Lung (tissue), 12 donors: ENCODE results near the gene ADAMTS6. TPM values are rescaled to one million over a fixed set of nuclear protein-coding genes. Genes with fewer than 3 reads are reported as not detected.

Experiments used
- ATAC-seq: fragments of 200-7000 bp; cut with Tn5 transposase; one replicate; pipeline ENCODE4 v1.9.1; 2020; ENCODE audit warnings: moderate number of reproducible peaks; ENCODE audit not compliant: insufficient read depth, low FRiP score
- DNase-seq, 3 donors: peaks; one replicate each; pipeline ENCODE4 v3.0.0-alpha.2; 2013 to 2017
- H3K27ac ChIP-seq, 2 donors: one replicate each; pipeline ENCODE4 v1.5.1; 2013; ENCODE audit warnings: mild to moderate bottlenecking in 2 of 2, moderate library complexity in 2 of 2, control low read depth in 1 of 2, inconsistent platforms in 1 of 2, low read depth in 1 of 2, low read length in 1 of 2
- H3K27me3 ChIP-seq, 3 donors: one replicate each; pipeline ENCODE4 v1.5.1; 2013; ENCODE audit warnings: low read length in 2 of 3; ENCODE audit not compliant: control insufficient read depth in 3 of 3, insufficient read depth in 3 of 3
- H3K36me3 ChIP-seq, 4 donors: one replicate each; pipeline ENCODE4 v1.5.1; 2013; ENCODE audit warnings: low read length in 4 of 4, mild to moderate bottlenecking in 1 of 4, moderate library complexity in 1 of 4; ENCODE audit not compliant: control insufficient read depth in 4 of 4, insufficient read depth in 4 of 4
- H3K4me1 ChIP-seq, 5 donors: one replicate each; pipeline ENCODE4 v1.5.1; 2013; ENCODE audit warnings: low read length in 5 of 5, mild to moderate bottlenecking in 2 of 5, moderate library complexity in 1 of 5; ENCODE audit not compliant: control insufficient read depth in 5 of 5, insufficient read depth in 5 of 5
- H3K4me3 ChIP-seq: one replicate; pipeline ENCODE4 v1.5.1; 2013; ENCODE audit warnings: mild to moderate bottlenecking, control low read depth, moderate library complexity
- H3K9ac ChIP-seq, 2 donors: one replicate each; pipeline ENCODE4 v1.5.1; 2013; ENCODE audit warnings: low read length in 2 of 2, control low read depth in 1 of 2; ENCODE audit not compliant: insufficient read depth in 1 of 2
- H3K9me3 ChIP-seq, 4 donors: one replicate each; pipeline ENCODE4 v1.5.1; 2013; ENCODE audit warnings: low read length in 3 of 4, mild to moderate bottlenecking in 1 of 4, moderate library complexity in 1 of 4; ENCODE audit not compliant: control insufficient read depth in 4 of 4, insufficient read depth in 3 of 4
- CTCF ChIP-seq: IDR thresholded peaks from 2 replicates; pipeline ENCODE4 v1.5.1; 2012; ENCODE audit warnings: mild to moderate bottlenecking; ENCODE audit errors: control extremely low read depth, extremely low read depth
- WGBS, 2 donors: extraction: QIAGEN DNeasy Blood & Tissue Kit; methylation state at CpG; one replicate each; pipeline ENCODE4 v1.1.7; 2013; 5-methylcytosine and 5-hydroxymethylcytosine counted together
- polyA plus RNA-seq, 2 donors: library from polyadenylated mRNA; stranded (reverse); fragments of 200-250 nt; gene quantifications; one replicate each; pipeline ENCODE4 v1.2.1, GENCODE V29; 2013
- total RNA-seq, 2 donors: library from RNA; depleted of rRNA in 1 of 2; stranded (reverse); fragments of >200 nt in 1 of 2; gene quantifications; one replicate each; pipeline ENCODE4 v1.2.1, GENCODE V29; 2014 to 2021
- donor health status: control.
- donor health status: control.
- donor health status: Bipolar disorder and iron deficiency.
- donor health status: healthy.
- donor health status: DM: yes; HTN: yes; CAD: no.

ADAMTS6 gene
- total and polyA plus RNA-seq, 4 donors, result 0.19 to 16.8 (median 3.3) TPM

DNA sequence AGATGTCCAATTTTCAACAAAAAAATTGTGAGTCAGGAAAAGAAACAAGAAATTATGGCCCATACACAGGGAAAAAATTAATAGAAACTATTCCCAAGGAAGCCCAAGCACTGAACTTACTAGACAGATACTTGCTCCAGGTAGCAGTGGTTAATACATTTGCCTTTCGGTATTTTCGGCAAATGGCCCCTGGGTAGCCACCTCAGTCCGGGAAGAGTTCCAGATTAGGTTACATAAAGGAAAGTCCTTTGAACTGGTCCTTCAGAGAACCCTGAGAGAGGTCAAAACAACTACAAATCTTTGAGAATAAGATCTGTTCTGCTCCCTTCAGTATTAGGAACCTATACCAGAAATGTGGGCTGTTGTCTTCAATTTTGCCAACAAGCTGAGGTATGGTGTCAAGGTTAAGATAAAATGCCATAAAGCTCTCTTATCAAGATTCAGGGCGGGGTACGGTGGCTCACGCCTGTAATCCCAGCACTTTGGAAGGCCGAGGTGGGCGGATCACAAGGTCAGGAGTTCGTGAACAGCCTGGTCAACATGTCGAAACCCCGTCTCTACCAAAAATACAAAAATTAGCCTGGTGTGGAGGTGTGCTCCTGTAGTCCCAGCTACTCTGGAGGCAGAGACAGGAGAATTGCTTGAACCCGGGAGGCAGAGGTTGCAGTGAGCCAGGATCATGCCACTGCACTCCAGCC lies 369.6 kb downstream of the ADAMTS6 start:
- DNase-seq, result no peak
- WGBS, 2 donors, result 95% methylated on average over 12 of the region's 12 CpGs
- no peaks in the 10 kb centered on the region for H3K27me3 ChIP-seq
- no peak for TF ChIP-seq CTCF
- H3K4me3 ChIP-seq, result no peak overlapping the region
- H3K27ac ChIP-seq, result no peak overlapping the region
- H3K9ac ChIP-seq, result no peak overlapping the region
- no peaks in the 10 kb centered on the region for H3K4me1 ChIP-seq
- peaks cover 0 to 1% (median 0%) of the 10 kb centered on the region in 4 donors for H3K9me3 ChIP-seq
- no peaks in the 10 kb centered on the region for H3K36me3 ChIP-seq
- no peak for ATAC-seq

- no peak overlapping the region for H3K27ac ChIP-seq
- H3K27me3 ChIP-seq, result no peaks in the 10 kb centered on the region
- peaks cover 0 to 2% (median 0%) of the 10 kb centered on the region in 5 donors for H3K4me1 ChIP-seq
- no peaks in the 10 kb centered on the region for H3K36me3 ChIP-seq
- no peak for ATAC-seq
- no peak overlapping the region for H3K9ac ChIP-seq
- TF ChIP-seq CTCF, result no peak
- no peak for DNase-seq
- peaks cover 0 to 1% (median 0%) of the 10 kb centered on the region in 4 donors for H3K9me3 ChIP-seq
- 78% methylated on average over 3 of the region's 3 CpGs for WGBS, 2 donors
- no peak overlapping the region for H3K4me3 ChIP-seq
Observed at GRCh38 chr5:65108786-65109743, 372.7 kb downstream of the ADAMTS6 start.

DNA sequence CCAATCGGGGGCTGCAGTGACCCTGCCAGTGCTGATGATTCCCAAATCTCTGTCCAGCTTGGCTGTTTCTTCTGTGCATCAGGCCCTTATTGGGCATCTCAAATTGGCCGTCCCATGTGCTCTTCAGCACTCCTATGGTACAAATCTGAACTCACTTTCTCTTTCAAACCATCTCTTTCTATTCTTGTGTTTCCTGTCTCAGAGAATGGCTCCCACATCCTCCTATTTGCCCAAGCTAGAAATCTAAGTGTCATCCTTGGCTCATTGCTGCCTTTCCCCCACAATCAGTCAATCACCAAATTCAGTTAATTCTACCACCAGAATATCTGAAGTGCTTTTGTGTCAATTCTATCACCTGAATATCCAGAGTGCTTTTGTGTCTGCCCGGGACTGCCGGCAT lies 376.4 kb downstream of the ADAMTS6 start:
- Histone ChIP-seq H3K9ac (no peak overlapping the region), H3K27ac (no peak overlapping the region), H3K4me1 (peaks cover 0 to 30% (median 5%) of the 10 kb centered on the region in 5 donors), H3K36me3 (no peaks in the 10 kb centered on the region), H3K4me3 (no peak overlapping the region), H3K27me3 (no peaks in the 10 kb centered on the region), H3K9me3 (no peaks in the 10 kb centered on the region)
- no peak for ATAC-seq
- 93 to 97% methylated on average over 4 of the region's 4 CpGs for WGBS, 2 donors
- TF ChIP-seq CTCF, result no peak
- DNase-seq, result no peak
